H1 (cell line): ENCODE results near the gene GPX7. TPM values are rescaled to one million over a fixed set of nuclear protein-coding genes. Genes with fewer than 3 reads are reported as not detected.

Experiments used
- ASH2L ChIP-seq: fragments of 200-600, 300-600 bp; sonication (generic); IDR thresholded peaks from one replicate; pipeline ENCODE4 v1.7.1; 2017; ENCODE audit warnings: low read length
- CBX5 ChIP-seq: fragments of 300-800, 300-1000 bp; sonication (generic); IDR thresholded peaks from 2 replicates; pipeline ENCODE4 v1.7.1; 2016; ENCODE audit warnings: antibody characterized with exemption, low read length, low read depth
- CTBP2 ChIP-seq: IDR thresholded peaks from 2 replicates; pipeline ENCODE4 v1.7.0; 2011; ENCODE audit warnings: borderline replicate concordance, mild to moderate bottlenecking, moderate library complexity, mixed read lengths, low read length; ENCODE audit not compliant: insufficient read depth, insufficient read length
- JUND ChIP-seq: IDR thresholded peaks from 2 replicates; pipeline ENCODE4 v1.6.1; 2011; ENCODE audit warnings: mild to moderate bottlenecking, improper control_type of control experiment, low read length
- ZNF274 ChIP-seq: IDR thresholded peaks from 2 replicates; pipeline ENCODE4 v1.7.0; 2012; ENCODE audit warnings: low read length, borderline replicate concordance; ENCODE audit errors: extremely low read depth
- polyA plus RNA-seq, 7 experiments: library from polyadenylated mRNA; depleted of rRNA in 3 of 7; stranded (reverse) in 5 of 7; unstranded in 2 of 7; fragments of >200 nt in 5 of 7; fragments of 200-250 nt in 2 of 7; gene quantifications; 1 replicate in 5 of 7; 2 replicates in 1 of 7; 4 replicates in 1 of 7; pipeline versions ENCODE4 v1.2.1 to v1.2.3, GENCODE V29; 2011 to 2013; ENCODE audit warnings: missing spikeins in 2 of 7, mixed read lengths in 2 of 7
- total RNA-seq: library from RNA; stranded (reverse); fragmentation: NEBNext Ultra II Directional; extraction: Animal tissue kit (Norgen Biotek cat#: 25700); gene quantifications from 2 replicates; pipeline ENCODE4 v1.2.1, GENCODE V29; 2021

GPX7 gene
- total and polyA plus RNA-seq, 2 of the 8 experiments (the other 6 are each of a cell fraction or from before 2014, with no cell fraction given), result 13.0 to 37.5 TPM

- TF ChIP-seq ZNF274 (no peak), CBX5 (no peak), JUND (no peak), CTBP2 (no peak), ASH2L (no peak)
- TF ChIP-seq, all 59 proteins: peak for 0
These were observed 27.6 kb upstream of the GPX7 start (continued) for GRCh38 chr1:52574594-52574993.
